GM18870 (cell line): ENCODE results near the gene LATS2.
"Not testable (repeated sequence)": the region's sequence is repeated elsewhere in the genome, so short reads cannot be mapped to it uniquely, and the experiment has no call there.

ENCODE experiments used
- ATAC-seq: cut with Tn5 transposase; IDR thresholded peaks from one replicate; pipeline ENCODE4 v1.9.1; 2021; ENCODE audit warnings: moderate library complexity; ENCODE audit not compliant: unreplicated experiment

Gene LATS2

GRCh38 chr13:20969182-20969581 is 92.2 kb downstream of the LATS2 start:
- no peak for ATAC-seq

- ATAC-seq: no peak
Observed at GRCh38 chr13:20968745-20969144, 92.6 kb downstream of the LATS2 start.

- ATAC-seq: no peak
Observed at GRCh38 chr13:20967340-20967739, 94.0 kb downstream of the LATS2 start.

GRCh38 chr13:20964904-20965303 is 96.5 kb downstream of the LATS2 start:
- no peak for ATAC-seq

GRCh38 chr13:20961663-20962062 is 99.7 kb downstream of the LATS2 start:
- not testable (repeated sequence) for ATAC-seq

- ATAC-seq: no peak
Observed at GRCh38 chr13:20960663-20961309, 100.6 kb downstream of the LATS2 start.

- ATAC-seq: not testable (repeated sequence)
Observed at GRCh38 chr13:20957049-20957620, 104.3 kb downstream of the LATS2 start.

- no peak for ATAC-seq
Observed at GRCh38 chr13:20955496-20955895, 105.9 kb downstream of the LATS2 start.

- no peak for ATAC-seq
Observed at GRCh38 chr13:20953245-20953931, 108.0 kb downstream of the LATS2 start.

GRCh38 chr13:20952838-20953237 is 108.5 kb downstream of the LATS2 start:
- no peak for ATAC-seq

GRCh38 chr13:20948001-20948400 is 113.4 kb downstream of the LATS2 start:
- ATAC-seq: not testable (repeated sequence)

GRCh38 chr13:20945952-20946383 is 115.4 kb downstream of the LATS2 start:
- ATAC-seq: no peak

- ATAC-seq: no peak
Observed at GRCh38 chr13:20942938-20943559, 118.3 kb downstream of the LATS2 start.

GRCh38 chr13:20940511-20940910 is 120.9 kb downstream of the LATS2 start:
- ATAC-seq: not testable (repeated sequence)

GRCh38 chr13:20940083-20940482 is 121.3 kb downstream of the LATS2 start:
- no peak for ATAC-seq

- ATAC-seq: no peak
Observed at GRCh38 chr13:20939662-20940061, 121.7 kb downstream of the LATS2 start.

- ATAC-seq: no peak
Observed at GRCh38 chr13:20938302-20938701, 123.1 kb downstream of the LATS2 start.

GRCh38 chr13:20927596-20928257 is 133.7 kb downstream of the LATS2 start:
- no peak for ATAC-seq

- not testable (repeated sequence) for ATAC-seq
Observed at GRCh38 chr13:20925395-20925790, 136.0 kb downstream of the LATS2 start.

GRCh38 chr13:20924758-20925394 is 136.5 kb downstream of the LATS2 start:
- no peak for ATAC-seq

- ATAC-seq: no peak
Observed at GRCh38 chr13:20923272-20923671, 138.1 kb downstream of the LATS2 start.
